NCI-H1092 treated with DMSO at 0.1 percent for 48 hours (cell line): Measurements from ENCODE around the gene HAVCR1.
"Not testable (repeated sequence)": the region's sequence is repeated elsewhere in the genome, so short reads cannot be mapped to it uniquely, and the experiment has no call there.

Experiments used
- DNase-seq: peaks from one replicate; lab custom pipeline; 2025; lab: John Stamatoyannopoulos, UW

The HAVCR1 gene

GRCh38 chr5:157049605-157050004, 9.3 kb downstream of the HAVCR1 start:
- no peak for DNase-seq

- DNase-seq = no peak
Measured at GRCh38 chr5:157047898-157048297, 11.0 kb downstream of the HAVCR1 start.

GRCh38 chr5:157047016-157047415, 11.9 kb downstream of the HAVCR1 start:
- DNase-seq = not testable (repeated sequence)

GRCh38 chr5:157046041-157046440, 12.9 kb downstream of the HAVCR1 start:
- DNase-seq = no peak

GRCh38 chr5:157045601-157046000, 13.3 kb downstream of the HAVCR1 start:
- DNase-seq = no peak

GRCh38 chr5:157038568-157039187, 20.2 kb downstream of the HAVCR1 start:
- no peak for DNase-seq

- not testable (repeated sequence) for DNase-seq
Measured at GRCh38 chr5:157034106-157035072, 24.5 kb downstream of the HAVCR1 start.

GRCh38 chr5:157033071-157033583, 25.8 kb downstream of the HAVCR1 start:
- no peak for DNase-seq

- DNase-seq = no peak
Measured at GRCh38 chr5:157030692-157031091, 28.2 kb downstream of the HAVCR1 start.

GRCh38 chr5:157029457-157029856, 29.5 kb downstream of the HAVCR1 start:
- no peak for DNase-seq

GRCh38 chr5:157027663-157028062, 31.3 kb downstream of the HAVCR1 start:
- not testable (repeated sequence) for DNase-seq

- peak; percentile 22 for DNase-seq
Measured at GRCh38 chr5:157026789-157027424, 32.0 kb downstream of the HAVCR1 start.

- DNase-seq = no peak
Measured at GRCh38 chr5:157025093-157025698, 33.7 kb downstream of the HAVCR1 start.

- no peak for DNase-seq
Measured at GRCh38 chr5:157024208-157024959, 34.5 kb downstream of the HAVCR1 start.

- DNase-seq = no peak
Measured at GRCh38 chr5:157022024-157022423, 36.9 kb downstream of the HAVCR1 start.

GRCh38 chr5:157020511-157021222, 38.2 kb downstream of the HAVCR1 start:
- peak; percentile 48 for DNase-seq

GRCh38 chr5:157020002-157020401, 38.9 kb downstream of the HAVCR1 start:
- DNase-seq = no peak

GRCh38 chr5:157014143-157014542, 44.8 kb downstream of the HAVCR1 start:
- not testable (repeated sequence) for DNase-seq

GRCh38 chr5:157006262-157006661, 52.7 kb downstream of the HAVCR1 start:
- no peak for DNase-seq

GRCh38 chr5:157004893-157005551, 53.9 kb downstream of the HAVCR1 start:
- DNase-seq = no peak
